Measurements from ENCODE around the gene ACVR1C.

GRCh38 chr2:157627594-157628476 lies 829 bp downstream of the ACVR1C start:
- TF ChIP-seq EP300 (IDR thresholded peaks at IDR 0.05): no peak
- TF ChIP-seq, protein P1, sequence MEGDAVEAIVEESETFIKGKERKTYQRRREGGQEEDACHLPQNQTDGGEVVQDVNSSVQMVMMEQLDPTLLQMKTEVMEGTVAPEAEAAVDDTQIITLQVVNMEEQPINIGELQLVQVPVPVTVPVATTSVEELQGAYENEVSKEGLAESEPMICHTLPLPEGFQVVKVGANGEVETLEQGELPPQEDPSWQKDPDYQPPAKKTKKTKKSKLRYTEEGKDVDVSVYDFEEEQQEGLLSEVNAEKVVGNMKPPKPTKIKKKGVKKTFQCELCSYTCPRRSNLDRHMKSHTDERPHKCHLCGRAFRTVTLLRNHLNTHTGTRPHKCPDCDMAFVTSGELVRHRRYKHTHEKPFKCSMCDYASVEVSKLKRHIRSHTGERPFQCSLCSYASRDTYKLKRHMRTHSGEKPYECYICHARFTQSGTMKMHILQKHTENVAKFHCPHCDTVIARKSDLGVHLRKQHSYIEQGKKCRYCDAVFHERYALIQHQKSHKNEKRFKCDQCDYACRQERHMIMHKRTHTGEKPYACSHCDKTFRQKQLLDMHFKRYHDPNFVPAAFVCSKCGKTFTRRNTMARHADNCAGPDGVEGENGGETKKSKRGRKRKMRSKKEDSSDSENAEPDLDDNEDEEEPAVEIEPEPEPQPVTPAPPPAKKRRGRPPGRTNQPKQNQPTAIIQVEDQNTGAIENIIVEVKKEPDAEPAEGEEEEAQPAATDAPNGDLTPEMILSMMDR (IDR thresholded peaks at IDR 0.05): no peak

All from esophagus muscularis mucosa (tissue), 3 donors.